Stimulated activated CD8-positive, alpha-beta memory T cell treated with anti-CD3 and anti-CD28 coated beads, Interleukin-4, amount 100 ng/mL, for 48 hours (primary cell): ENCODE results near the gene CATSPERB.
"Not testable (repeated sequence)": the region's sequence is repeated elsewhere in the genome, so short reads cannot be mapped to it uniquely, and the experiment has no call there.

Experiments used
- DNase-seq: peaks from one replicate; pipeline ENCODE4 v3.0.0-alpha.2; 2020

Gene CATSPERB

DNA sequence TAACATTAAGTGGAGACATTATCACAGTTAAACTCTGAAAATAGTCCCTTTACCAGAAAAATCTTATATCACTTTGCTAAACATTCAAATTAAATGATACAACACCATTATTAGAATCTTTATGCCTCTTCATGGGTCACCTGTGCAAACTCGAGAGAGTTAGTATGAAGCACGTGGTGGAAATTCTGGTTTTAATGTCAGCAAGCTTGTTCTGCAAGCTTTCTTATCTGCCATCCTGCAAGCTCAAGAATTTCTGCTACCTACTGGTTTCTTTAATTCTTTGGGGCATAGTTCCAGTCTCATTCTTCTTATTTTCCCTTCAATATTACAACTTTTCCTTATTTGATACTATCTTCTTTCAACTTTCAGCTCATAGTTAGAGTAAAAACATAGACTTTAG, 868 bp downstream of the CATSPERB start:
- DNase-seq = no peak

GRCh38 chr14:91729756-91730155, 2.1 kb downstream of the CATSPERB start:
- DNase-seq = no peak

GRCh38 chr14:91728616-91729183, 3.2 kb downstream of the CATSPERB start:
- DNase-seq = no peak

DNA sequence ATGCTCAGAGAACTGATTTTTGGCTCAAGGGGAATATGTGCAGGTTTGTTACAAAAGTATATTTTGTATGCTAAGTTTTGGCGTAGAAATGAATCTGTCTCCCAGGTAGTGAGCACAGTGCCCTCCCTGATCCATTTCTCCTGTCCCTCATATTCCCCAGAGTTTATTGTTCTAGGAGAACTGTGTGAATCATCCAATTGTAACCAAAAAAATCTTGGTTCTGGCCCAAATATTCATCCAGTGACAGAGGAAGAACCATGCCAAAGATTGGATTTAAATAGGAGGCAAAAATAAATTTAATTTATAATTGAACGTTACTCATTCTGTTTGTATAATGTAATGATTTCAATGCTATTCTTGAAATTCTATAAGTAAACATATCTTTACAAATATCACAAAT, 4.8 kb downstream of the CATSPERB start:
- no peak for DNase-seq

DNA sequence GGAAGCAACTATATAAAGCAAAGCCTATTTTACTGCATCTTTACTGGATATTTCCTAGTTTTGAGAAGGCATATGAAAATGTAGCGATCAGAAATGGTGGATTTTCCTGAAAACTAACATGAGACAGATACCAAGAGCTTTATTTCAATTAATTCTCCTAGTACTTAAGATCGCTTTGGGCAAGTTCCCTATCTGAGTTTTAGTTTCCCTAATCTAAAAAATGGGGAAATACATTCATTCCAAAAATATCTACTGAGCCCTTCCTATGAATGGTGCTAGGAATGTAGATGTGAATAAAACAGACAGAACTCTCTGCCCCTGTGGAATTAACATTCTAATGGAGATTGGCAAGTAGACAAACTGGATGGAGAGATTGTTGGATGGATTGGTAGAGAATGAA, 8.4 kb downstream of the CATSPERB start:
- DNase-seq = no peak

GRCh38 chr14:91722386-91722785, 9.5 kb downstream of the CATSPERB start:
- no peak for DNase-seq

- no peak for DNase-seq
Observed at GRCh38 chr14:91719839-91720238, 12.0 kb downstream of the CATSPERB start.

DNA sequence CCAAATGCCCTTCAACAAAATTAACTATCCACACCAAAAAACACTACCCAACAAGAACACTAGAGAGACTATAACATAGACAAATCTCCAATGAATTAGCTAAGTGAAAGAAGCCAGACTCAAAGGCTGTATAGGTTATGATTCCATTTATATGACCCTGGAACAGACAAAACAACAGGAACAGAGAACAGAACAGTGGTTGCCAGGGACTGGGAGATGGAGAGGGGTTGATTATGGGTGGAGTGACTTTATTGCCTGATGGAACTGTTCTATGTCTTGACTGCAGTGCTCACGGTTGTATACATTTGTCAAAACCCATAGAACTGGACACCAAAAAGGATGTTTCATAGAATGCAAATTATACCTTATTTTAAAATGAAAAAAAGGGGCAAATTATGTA, 14.9 kb downstream of the CATSPERB start:
- DNase-seq = no peak

GRCh38 chr14:91714805-91715204, 17.1 kb downstream of the CATSPERB start:
- DNase-seq = peak; percentile 37

DNA sequence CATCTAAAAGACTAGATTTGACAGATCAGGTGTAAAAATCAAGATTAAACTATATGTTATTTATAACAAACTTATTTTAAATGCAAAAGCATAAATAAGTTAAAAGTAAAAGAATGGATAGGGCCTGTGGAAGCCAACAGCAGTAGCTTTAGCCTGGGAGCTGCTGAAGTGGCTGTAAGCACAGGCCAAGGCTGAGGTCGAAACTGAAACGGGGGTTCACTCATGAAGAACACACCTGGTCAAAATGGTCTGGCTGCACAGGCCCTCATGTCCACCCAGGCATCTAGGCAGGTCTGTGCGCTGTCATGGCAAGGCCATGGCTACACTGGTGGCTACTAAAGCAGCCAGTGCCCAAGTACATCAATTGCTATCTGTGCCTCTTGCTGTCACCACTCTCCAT, 23.1 kb downstream of the CATSPERB start:
- no peak for DNase-seq

- no peak for DNase-seq
Observed at GRCh38 chr14:91706996-91707395, 24.9 kb downstream of the CATSPERB start.

DNA sequence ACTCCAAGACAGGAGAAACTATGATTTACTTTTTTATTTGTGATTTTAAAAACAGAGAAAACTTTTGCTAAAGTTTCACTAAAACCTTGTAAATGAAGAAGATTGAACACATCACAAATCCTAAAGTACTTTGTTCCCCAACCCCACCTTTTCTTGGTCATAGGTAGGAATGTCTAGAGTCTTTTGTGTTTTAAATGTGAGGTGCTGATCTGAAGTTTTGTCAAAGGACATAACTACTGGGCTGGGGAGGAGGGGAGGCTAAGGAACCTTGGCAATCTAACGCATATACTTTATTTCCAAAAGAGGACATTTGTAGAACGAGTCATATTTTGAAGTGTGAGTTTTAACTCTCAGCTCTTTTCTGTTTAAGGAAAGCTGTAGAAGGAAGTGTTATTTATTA, 37.2 kb downstream of the CATSPERB start:
- DNase-seq = no peak

DNA sequence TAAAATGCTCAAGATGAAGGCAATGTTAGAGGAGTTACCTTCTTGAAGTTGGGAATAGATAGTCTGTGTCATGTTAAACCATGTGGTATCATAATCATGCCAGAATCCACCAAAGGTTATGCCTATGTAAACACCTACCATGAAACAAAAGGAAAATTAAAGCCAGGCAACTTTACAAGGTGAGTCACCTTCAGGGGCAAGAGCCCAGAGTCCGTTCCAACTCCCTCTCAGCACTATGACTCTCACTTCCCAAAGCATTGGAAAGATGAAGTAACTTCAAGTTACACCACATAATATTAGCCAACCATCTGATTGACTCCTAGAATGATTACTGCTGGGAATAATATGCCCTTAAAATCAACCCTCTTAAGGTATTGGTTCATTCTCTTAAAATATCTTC, 38.5 kb downstream of the CATSPERB start:
- no peak for DNase-seq

DNA sequence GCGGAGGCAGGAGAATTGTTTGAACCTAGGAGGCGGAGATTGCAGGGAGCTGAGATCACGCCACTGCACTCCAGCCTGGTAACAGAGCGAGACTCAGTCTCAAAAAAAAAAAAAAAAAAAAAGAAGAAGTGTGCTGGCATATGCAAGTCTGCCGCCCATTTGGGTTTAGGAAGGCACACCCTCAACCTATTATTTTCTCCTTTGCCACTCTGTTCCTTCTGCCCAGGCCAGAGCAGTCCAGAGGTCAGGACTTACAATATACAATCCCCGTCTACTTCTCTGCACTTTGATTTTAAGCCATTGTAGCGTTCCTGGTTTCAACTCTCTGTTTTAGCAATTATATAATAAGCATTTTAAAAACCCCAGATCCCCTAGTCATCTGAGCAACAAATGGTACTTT, 39.8 kb downstream of the CATSPERB start:
- no peak for DNase-seq

GRCh38 chr14:91689608-91690007, 42.3 kb downstream of the CATSPERB start:
- no peak for DNase-seq

DNA sequence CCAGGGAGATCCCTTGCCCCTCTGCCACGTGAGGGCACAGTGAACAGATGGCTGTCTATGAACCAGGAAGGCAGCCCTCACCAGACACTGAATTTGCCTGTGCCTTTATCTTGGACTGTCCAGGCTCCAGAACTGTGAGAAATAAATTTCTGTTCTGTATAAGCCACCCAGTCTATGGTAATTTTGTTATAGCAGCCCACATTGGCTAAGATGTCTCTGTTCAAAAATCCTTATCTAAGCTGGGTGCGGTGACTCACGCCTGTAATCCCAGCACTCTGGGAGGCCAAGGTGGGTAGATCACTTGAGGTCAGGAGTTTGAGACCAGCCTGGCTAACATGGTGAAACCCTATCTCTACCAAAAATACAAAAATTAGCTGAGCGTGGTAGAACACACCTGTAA, 44.5 kb downstream of the CATSPERB start:
- not testable (repeated sequence) for DNase-seq

DNA sequence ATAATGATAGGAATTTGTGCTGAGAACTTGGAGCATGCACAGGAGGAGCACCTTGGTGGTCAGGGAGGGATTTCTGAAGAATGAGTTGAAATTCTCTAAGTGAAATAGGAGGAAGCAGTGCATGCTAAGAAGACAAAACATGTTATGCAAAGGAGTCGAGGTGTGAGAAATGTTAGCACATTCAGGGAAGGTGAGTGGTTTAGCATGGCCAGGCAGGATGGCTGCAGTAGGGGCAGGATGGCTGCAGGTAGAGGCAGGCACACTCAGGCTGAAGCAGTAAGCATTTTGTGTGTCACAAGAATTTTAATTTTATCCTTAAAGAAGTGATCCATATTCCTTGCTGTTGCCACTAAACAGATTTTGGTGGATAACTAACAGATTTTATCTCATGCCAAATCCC, 46.3 kb downstream of the CATSPERB start:
- no peak for DNase-seq

GRCh38 chr14:91681893-91682563, 49.9 kb downstream of the CATSPERB start:
- DNase-seq = peak; percentile 28

- DNase-seq = no peak
Observed at GRCh38 chr14:91681118-91681517, 50.8 kb downstream of the CATSPERB start.

DNA sequence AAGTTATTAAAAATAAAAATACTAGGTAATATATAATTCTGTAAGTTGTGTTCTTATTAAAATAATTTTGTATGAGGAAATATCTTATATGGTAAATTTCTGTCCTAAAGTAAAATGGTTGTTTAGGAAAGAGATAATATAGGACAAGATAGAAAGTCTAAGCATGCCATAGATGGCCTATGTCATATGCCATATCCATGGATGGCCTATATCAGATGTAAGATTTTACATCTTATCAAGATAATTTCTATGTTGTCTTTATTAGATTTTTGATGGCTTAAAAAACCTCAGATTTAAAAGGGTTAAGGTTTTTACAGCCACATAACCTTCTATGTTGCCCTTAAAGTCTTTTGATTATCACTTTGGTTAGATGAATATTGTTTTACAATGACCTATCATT, 52.6 kb downstream of the CATSPERB start:
- no peak for DNase-seq

DNA sequence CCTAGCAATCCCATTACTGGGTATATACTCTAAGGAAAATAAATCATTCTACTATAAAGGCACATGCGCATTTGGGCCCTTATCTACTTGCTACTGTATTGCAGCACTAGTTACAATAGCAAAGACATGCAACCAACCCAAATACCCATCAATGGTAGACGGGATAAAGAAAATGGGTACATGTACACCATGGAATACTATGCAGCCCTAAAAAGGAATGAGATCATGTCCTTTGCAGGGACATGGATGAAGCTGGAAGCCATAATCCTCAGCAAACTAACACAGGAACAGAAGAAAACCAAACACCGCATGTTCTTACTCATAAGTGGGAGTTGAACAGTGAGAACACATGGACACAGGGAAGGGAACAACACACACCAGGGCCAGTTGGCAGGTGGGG, 54.2 kb downstream of the CATSPERB start:
- not testable (repeated sequence) for DNase-seq

DNA sequence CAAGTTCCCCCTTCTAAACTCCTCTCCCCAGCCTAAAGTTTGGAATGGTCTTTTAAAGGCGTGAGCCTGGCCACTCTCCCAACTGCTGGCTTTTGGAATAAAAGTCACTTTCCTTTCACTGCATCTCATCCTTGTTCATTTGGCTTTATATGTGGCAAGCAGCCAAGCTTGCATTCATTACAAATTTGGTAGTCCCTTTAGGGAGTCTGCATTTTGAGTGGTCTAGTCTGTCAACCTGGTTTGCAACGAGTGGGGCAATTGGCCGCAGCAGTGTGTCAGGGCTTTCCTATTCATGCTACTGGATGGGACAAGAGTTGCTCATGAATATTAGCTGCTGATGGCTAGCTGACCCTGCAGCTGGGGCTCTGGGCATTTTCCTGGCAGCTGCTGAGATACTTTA, 57.0 kb downstream of the CATSPERB start:
- DNase-seq = no peak

DNA sequence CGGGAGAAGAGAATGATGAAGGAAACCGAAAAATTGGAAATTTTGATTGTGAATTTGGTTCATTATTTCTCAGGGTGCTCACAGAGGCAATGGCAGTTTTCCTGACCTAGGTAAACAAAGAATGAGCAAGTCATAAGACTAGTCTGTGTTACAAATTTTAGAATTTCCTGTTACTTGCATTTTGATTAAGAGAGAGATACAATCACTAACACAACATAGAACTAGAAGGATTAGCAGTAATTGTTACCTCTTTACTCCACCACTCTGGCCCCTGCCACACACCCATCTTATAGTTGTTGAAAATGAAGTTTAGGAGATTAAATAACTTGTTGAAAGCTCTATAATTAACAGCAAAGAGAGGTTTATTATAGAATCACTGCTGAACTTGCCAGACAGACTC, 62.0 kb downstream of the CATSPERB start:
- no peak for DNase-seq

DNA sequence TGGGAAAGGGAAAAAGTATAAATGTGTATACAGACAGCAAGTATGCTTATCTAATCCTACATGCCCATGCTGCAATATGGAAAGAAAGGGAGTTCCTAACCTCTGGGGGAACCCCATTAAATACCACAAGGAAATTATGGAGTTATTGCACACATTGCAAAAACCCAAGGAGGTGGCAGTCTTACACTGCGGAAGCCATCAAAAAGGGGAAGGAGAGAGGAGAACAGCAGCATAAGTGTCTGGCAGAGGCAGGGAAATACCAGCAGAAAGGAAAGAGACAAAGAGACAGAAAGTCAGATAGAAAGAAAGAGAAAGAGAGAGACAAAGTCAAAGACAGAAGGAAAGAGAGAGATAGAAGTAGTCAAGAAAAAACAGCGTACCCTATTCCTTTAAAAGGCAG, 64.8 kb downstream of the CATSPERB start:
- not testable (repeated sequence) for DNase-seq

DNA sequence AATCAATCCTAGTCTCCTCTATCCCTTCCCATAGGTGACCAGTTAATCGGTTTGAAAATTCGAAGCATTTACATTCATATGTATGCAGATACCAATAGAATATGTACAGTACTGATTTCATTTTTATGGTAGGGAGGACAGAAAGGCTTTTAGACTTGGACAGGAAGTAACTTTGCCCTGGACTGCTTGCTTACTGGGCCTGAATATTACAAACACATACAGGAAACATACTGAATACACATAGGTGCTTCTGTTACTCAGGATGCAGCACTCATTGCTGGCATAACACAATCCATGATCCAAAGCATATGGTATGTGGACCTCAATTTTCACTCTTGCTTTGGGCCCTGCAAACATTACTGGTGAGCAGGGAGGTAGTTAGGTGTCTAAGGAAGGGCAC, 71.1 kb downstream of the CATSPERB start:
- DNase-seq = no peak
